Motor neuron (in vitro differentiated cells): ENCODE measurements around the gene PSG4. TPM values are rescaled to one million over a fixed set of nuclear protein-coding genes. Genes with fewer than 3 reads are reported as not detected.
"Not testable (repeated sequence)": the region's sequence is repeated elsewhere in the genome, so short reads cannot be mapped to it uniquely, and the experiment has no call there.

Experiments used
- ATAC-seq, 8 experiments: fragments of 200-7000 bp; cut with Tn5 transposase; replicated peaks in 6 of 8; 2 replicates each; pipeline ENCODE4 v1.8.0; 2021; ENCODE audit warnings: mild to moderate bottlenecking in 8 of 8, moderate library complexity in 8 of 8
- H3K27ac ChIP-seq, 2 donors: fragments of 250-450 bp; sonication (Bioruptor Pico); 2 replicates each; pipeline ENCODE4 v1.9.0; 2021; ENCODE audit warnings: antibody characterized with exemption in 2 of 2, mild to moderate bottlenecking in 2 of 2, moderate library complexity in 1 of 2
- H3K4me1 ChIP-seq, 2 donors: fragments of 250-450 bp; sonication (Bioruptor Pico); replicated peaks in 1 of 2; 2 replicates each; pipeline ENCODE4 v1.6.1; 2021; ENCODE audit warnings: antibody characterized with exemption in 2 of 2, mild to moderate bottlenecking in 2 of 2, moderate library complexity in 1 of 2
- H3K4me3 ChIP-seq, 5 donors: fragments of 250-450 bp; sonication (Bioruptor Pico); 2 replicates each; pipeline ENCODE4 v1.9.0; 2021; ENCODE audit warnings: antibody characterized with exemption in 5 of 5, mild to moderate bottlenecking in 5 of 5, moderate library complexity in 4 of 5
- WGBS, 10 experiments: fragments of 450-650 bp; shearing (Covaris generic); methylation state at CpG; one replicate each; pipeline ENCODE4 v1.0.0; 2022; 5-methylcytosine and 5-hydroxymethylcytosine counted together
- in situ Hi-C, 9 experiments: fragments of 400-800 bp; cut with MboI; loops; one replicate each; pipeline ENCODE4 v1.15.0; 2021; ENCODE audit warnings: low sequenced_read_pairs in 9 of 9, low pct_unique_long_range_greater_than_20kb in 2 of 9; ENCODE audit not compliant: unreplicated experiment in 9 of 9
- total RNA-seq, 8 experiments: library from RNA; unstranded; fragments of 300-600 nt; gene quantifications; 2 replicates each; pipeline versions ENCODE4 v1.2.3 to v1.2.4, GENCODE V29; 2022

Gene PSG4
- total RNA-seq, 8 experiments from 2014 or later: 0.21 to 2.2 (median 0.79) TPM; not detected in 4

DNA sequence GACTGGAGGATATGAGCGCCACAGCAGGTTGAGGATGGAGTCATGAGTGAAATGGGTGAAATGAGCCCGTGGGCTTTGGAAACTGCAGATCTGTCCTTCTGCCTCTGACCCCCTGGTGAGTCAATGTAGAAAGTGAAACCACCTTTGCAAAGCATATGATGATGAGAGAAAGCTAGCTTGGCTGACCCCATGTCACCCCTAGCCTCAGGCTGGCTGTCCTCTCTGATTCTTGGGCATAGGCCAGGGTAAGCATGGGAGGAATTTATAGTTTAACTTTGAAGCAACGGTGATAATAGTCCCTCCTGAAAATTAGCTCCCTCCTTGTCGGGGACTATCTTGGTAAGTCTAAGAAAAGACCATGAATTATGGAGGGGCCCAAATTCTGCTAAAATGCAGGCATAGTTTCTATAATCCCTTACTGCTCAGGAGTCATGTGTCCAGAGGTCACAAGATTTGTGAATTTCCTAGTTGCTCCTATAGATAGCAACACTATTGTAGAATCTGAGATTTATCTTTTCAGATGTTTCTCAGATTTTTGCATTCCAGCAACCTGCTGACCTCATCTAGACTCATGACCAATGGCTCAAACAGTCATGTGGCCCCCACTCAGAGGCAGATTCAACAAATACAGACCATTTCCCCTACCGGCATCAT is 18.9 kb upstream of the PSG4 start:
- in situ Hi-C loops, H3K4me3 ChIP-seq, H3K4me1 ChIP-seq, H3K27ac ChIP-seq: not testable (repeated sequence)
- ATAC-seq: peak in 2 of 8 experiments; percentile 53 to 68
- WGBS, 10 experiments: 24 to 100% (median 50%) methylated on average over 1 to 5 of the region's 5 CpGs; no CpG with 5 or more reads in 3 of the 10 experiments

DNA sequence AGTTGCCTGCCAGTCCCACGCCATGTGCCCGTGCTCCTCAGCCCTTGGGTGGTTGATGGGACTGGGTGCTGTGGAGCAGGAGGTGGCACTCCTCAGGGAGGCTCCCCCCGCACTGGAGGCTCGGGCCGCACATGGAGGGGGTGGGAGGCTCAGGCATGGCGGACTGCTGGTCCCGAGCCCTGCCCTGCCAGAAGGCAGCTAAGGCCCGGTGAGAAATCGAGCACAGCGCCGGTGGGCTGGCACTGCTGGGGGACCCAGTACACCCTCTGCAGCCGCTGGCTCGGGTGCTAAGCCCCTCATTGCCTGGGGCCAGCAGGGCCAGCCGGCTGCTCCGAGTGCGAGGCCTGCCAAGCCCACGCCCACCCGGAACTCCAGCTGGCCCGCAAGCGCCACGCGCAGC is 16.5 kb upstream of the PSG4 start:
- H3K4me3 ChIP-seq, H3K27ac ChIP-seq, in situ Hi-C loops, H3K4me1 ChIP-seq, ATAC-seq: not testable (repeated sequence)
- 70 to 100% (median 82%) methylated on average over 1 to 3 of the region's 22 CpGs; no CpG with 5 or more reads in 6 of the 10 experiments for WGBS, 10 experiments

DNA sequence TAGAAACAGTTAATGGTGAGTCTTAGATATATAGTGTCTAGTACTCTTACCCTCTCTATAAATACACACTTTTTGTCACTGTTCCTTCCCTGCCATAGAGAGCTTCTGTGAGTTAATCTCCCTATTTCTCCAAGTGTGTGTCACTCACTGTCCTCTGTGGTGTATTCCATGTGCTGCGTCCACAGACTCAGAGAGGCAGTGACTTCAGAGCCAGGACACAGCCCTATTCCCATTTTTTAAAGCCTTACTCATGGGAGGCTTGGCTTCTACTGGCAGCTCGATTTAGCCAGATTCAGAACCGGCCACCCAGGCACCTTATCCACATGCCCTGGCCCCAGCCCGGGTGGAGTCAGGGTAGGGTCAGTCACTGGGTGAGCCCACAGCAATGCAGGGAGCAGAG is 13.7 kb upstream of the PSG4 start:
- H3K27ac ChIP-seq, in situ Hi-C loops, ATAC-seq, H3K4me3 ChIP-seq, H3K4me1 ChIP-seq: not testable (repeated sequence)
- 0 to 100% (median 40%) methylated on average over 1 to 3 of the region's 4 CpGs; no CpG with 5 or more reads in 5 of the 10 experiments for WGBS, 10 experiments

DNA sequence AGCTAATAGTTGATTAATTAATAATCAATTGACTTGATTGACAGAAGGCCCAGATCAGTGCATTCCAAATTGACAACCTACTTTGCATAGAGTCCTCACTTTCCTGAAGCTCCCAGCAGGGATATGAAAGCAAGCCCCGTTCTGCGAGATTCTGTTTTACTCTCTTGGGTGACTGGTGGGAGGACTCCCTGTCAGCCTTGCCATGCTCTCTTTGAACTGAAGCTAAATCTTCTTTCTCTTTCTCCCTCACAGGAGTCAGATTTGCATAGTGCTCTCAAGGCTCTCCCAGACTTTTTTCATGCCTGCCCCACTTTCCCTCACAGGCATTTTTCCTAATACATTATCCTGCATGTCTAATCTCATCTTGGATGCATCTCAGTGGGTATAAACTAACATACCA is 10.4 kb upstream of the PSG4 start:
- in situ Hi-C loops, H3K4me1 ChIP-seq, H3K27ac ChIP-seq, H3K4me3 ChIP-seq, ATAC-seq: not testable (repeated sequence)
- 0 to 36% (median 0%) methylated on average over 2 of the region's 2 CpGs; no CpG with 5 or more reads in 7 of the 10 experiments for WGBS, 10 experiments

DNA sequence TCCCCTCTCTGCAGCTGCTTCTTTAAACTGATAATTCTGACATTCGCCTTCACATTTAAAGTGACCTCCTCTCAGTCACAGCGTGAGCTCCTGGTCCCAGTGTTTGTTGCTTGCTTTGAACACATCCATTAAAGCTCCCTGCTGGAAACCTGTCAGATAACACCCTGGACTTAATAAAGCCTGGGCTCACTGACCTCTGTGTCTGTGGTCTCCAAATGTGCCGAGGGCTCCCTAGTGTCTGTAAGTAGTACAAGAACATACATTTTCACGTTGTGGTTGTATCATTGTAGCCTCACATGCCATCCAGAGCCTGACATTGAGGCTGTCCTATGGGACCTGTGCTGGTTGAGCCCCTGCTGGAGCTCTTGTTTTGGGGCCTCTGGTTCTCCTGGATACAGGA is 2.6 kb upstream of the PSG4 start:
- in situ Hi-C loops: no loop called here
- no peak overlapping the region for H3K27ac ChIP-seq
- ATAC-seq: no peak
- no peaks in the 10 kb centered on the region for H3K4me1 ChIP-seq
- WGBS, 10 experiments: 17 to 67% (median 50%) methylated on average over 1 to 4 of the region's 4 CpGs; no CpG with 5 or more reads in 5 of the 10 experiments
- H3K4me3 ChIP-seq: no peak overlapping the region

DNA sequence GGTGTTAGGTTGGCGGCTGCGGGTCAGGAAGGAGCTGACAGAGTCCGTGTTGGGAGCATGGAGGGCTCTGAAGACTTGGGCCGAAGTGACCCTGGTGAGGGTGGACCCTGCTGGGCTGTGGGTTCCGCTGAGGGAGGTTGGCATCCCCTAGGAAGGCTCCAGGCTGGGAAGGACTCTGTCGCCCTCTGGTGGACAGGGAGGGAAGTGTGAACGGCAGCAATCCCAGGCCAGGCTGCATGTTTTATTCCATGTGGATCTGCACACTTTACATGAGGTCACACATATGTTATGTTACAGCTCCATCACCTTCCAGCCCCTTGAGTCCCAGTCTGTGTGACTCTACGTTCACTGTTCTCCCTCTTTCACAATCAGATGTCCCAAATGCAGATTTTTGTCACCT is 1.7 kb upstream of the PSG4 start:
- H3K4me1 ChIP-seq, H3K4me3 ChIP-seq, H3K27ac ChIP-seq, in situ Hi-C loops, ATAC-seq: not testable (repeated sequence)
- WGBS, 10 experiments: 0% methylated on average over 1 of the region's 8 CpGs; no CpG with 5 or more reads in 9 of the 10 experiments

DNA sequence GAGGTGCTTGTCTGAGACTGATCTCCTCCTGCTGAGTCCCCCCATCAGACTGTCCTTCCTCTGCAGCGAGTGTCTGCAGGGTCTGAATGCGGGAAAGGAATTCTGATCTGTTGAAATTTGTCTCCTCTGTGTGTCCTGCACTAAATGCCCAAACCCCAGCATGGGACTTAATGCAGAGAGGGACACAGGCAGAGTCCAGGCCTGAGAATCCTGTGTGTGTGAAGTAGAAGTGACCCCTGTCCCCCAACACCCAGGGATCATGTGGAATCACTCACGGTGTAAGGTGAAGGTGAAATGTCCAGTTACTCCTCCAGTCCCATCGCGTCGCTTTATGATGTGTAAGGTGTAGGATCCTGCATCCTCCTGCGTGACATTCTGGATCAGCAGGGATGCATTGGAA is 1.8 kb downstream of the PSG4 start:
- 40 to 100% (median 90%) methylated on average over 1 to 5 of the region's 7 CpGs; no CpG with 5 or more reads in 5 of the 10 experiments for WGBS, 10 experiments
- ATAC-seq: not testable (repeated sequence)

DNA sequence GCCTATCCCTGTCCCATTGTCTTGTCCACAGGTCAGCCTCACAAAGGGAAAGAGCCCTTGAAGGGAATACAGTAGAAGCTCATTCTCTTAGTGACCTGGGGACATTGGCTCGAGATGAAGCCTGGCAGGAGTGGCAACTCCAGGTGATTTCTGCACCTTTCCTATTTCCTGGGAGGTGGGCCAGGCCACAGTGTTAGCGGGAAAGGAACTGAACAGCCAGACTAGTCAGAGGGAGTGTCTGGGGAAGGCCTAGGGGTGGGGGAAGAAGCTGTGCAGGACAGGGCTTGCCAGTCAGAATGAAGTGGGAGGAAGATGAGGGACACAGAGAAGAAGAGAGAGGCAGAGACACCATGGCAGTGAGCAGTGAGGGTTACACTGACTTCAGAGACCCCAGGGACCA is 3.5 kb downstream of the PSG4 start:
- H3K4me1 ChIP-seq, ATAC-seq, H3K27ac ChIP-seq, in situ Hi-C loops, H3K4me3 ChIP-seq: not testable (repeated sequence)
- no CpG with 5 or more reads among the region's 2 CpGs for WGBS, 10 experiments

More for the DNA sequence above, 1.8 kb downstream of the PSG4 start:
- H3K4me1 ChIP-seq, H3K27ac ChIP-seq, in situ Hi-C loops, H3K4me3 ChIP-seq: not testable (repeated sequence)

DNA sequence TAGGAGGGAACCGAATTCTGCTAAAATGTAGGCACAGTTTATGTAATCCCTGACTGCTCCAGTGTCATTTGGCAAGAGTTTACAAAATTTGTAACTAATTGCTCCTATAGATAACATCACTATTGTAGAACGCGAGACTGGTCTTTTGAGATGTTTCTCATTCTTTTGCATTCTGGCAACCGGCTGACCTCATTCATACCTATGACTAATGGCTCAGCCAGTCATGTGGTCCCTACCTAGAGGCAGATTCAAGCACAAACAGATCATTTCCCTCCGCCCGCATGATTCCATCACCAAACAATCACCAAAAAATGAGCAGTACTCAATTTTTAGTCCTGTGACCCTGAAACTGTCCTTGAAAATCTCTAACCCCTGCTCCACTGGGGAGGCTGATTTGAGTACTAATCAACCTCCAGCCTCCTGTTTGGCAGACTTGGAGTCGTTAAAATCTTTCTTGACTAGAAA is 4.1 kb downstream of the PSG4 start:
- in situ Hi-C loops, H3K4me3 ChIP-seq, H3K27ac ChIP-seq, H3K4me1 ChIP-seq: not testable (repeated sequence)
- ATAC-seq: peak in 2 of 8 experiments; percentile 45 to 53
- 0 to 63% (median 0%) methylated on average over 1 to 2 of the region's 7 CpGs; no CpG with 5 or more reads in 4 of the 10 experiments for WGBS, 10 experiments

DNA sequence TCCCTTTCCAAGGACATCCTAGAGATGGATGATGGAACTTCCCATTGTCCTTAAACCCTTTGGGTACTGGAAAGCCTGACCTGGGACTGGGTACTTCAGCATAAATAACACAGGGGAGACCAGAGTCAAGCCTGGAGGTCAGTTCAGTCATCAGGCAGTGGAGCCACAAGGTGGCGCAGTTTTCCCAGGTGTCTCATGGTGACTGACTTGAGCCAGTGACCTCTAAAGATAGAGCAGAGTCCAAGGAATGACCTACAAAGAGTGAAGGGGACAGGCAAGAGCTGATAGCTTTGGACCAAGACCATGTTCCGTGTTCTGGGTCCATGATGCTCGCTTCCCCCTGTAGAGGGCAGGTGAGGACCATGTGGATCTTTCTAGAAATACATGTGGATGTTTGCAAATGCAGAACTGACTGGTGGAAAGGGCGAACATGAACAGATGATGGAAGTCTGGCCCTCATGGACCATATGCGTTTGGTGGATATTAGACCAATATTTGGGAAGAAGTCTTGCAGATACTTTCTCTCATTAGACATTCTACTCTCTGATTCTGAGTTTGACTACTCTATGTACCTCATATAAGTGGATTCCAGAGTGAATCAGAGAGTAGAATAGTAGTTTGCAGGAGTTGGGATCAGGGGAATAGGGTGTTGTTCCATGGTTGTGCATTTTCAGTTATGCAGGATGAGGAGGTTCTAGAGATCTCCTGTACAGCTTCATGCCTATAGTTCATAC is 6.6 kb downstream of the PSG4 start:
- H3K4me1 ChIP-seq, ATAC-seq, H3K27ac ChIP-seq, in situ Hi-C loops, H3K4me3 ChIP-seq: not testable (repeated sequence)
- WGBS, 10 experiments: 0% methylated on average over 1 of the region's 5 CpGs; no CpG with 5 or more reads in 9 of the 10 experiments

DNA sequence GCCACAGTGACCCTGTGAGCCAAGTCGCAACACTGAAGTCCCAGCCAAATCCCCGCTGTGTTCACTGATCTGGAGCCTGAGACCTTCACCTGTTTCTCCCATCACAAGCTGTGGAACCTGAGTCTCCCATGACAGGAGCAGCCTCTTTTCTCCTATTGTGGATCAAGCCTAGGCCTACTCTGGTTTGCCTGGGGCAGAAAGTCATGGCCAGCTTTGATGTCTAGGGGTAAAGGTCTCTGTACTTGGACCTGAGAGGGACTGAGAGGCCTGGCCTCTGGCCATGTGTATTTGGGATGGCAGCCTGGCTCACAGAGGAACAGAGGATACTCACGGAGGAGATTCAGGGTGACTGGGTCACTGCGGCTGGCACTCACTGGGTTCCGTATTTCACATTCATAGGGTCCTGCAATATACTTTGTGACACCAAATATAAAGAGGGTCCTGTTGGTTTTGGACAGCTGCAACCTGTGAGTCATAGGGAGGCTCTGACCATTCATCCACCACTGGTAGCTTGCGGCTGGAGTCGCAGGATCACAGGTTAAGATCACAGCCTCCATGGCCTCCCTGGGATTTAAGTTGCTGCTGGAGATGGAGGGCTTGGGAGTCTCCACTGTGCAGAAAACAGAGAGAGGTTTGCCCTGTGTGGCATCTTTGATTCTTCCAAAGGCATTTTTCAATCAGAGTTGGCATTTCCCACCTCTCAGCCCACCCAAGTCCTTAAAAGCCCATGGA is 7.6 kb downstream of the PSG4 start:
- WGBS, 10 experiments: no CpG with 5 or more reads among the region's 7 CpGs
- in situ Hi-C loops, H3K4me3 ChIP-seq, H3K27ac ChIP-seq, H3K4me1 ChIP-seq, ATAC-seq: not testable (repeated sequence)

DNA sequence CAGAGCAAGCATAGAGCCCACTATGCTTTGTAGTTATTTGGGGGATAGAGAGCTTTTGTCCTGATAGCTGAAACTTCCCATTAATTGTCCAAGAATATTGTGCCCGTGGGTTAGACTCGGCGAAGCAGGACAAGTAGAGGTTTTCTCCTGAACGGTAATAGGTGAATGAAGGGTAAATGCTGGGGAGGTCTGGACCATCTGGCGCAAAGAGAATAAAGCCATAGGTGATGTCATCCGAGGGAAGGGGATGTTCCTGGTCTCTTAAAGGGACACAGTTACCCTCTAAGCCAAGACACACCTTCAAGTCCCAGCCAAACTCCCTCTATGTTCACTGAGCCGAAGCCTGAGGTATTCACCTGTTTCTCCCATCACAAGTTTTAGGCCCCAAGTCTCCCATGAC is 11.0 kb downstream of the PSG4 start:
- 23 to 100% (median 60%) methylated on average over 1 to 7 of the region's 7 CpGs; no CpG with 5 or more reads in 4 of the 10 experiments for WGBS, 10 experiments
- in situ Hi-C loops, H3K4me3 ChIP-seq, ATAC-seq, H3K4me1 ChIP-seq, H3K27ac ChIP-seq: not testable (repeated sequence)
